Caco-2 (cell line): ENCODE data around the gene ENO2. TPM values are rescaled to one million over a fixed set of nuclear protein-coding genes. Genes with fewer than 3 reads are reported as not detected.

ENCODE experiments used
- BruUV-seq: library from RNA; stranded (reverse); fragments of 400-500 nt; replicated peaks from 2 replicates; lab custom pipeline; 2021; lab: Mats Ljungman, UMichigan
- CTCF ChIA-PET: fragments of 300-600 bp; sonication (Branson Sonifier 250); formaldehyde crosslinking; loops from one replicate; lab custom pipeline; 2022; ENCODE audit warnings: antibody characterized with exemption; lab: Charles Lee
- POLR2A ChIA-PET: fragments of 300-600 bp; sonication (Branson Sonifier 250); formaldehyde crosslinking; loops from one replicate; lab custom pipeline; 2022; ENCODE audit warnings: antibody characterized with exemption; lab: Charles Lee
- DNase-seq, 2 experiments: peaks; one replicate each; pipeline versions ENCODE4 v3.0.0 to v3.0.0-alpha.2; 2020 to 2022
- H3K27me3 ChIP-seq: replicated peaks from 2 replicates; pipeline ENCODE4 v1.6.0; 2011; ENCODE audit warnings: low read length; ENCODE audit not compliant: control insufficient read depth, insufficient read depth
- H3K36me3 ChIP-seq: 2 replicates; pipeline ENCODE4 v1.5.1; 2011; ENCODE audit warnings: low read length; ENCODE audit not compliant: control insufficient read depth, insufficient read depth
- H3K4me1 ChIP-seq: fragments of 250-450 bp; sonication (Bioruptor Pico); 2 replicates; pipeline ENCODE4 v1.5.1; 2020; ENCODE audit warnings: mild to moderate bottlenecking
- H3K4me3 ChIP-seq: 2 replicates; pipeline ENCODE4 v1.5.1; 2011; ENCODE audit warnings: low read depth, mild to moderate bottlenecking, control low read depth, low read length
- H3K9me3 ChIP-seq: fragments of 250-450 bp; sonication (Bioruptor Pico); 2 replicates; pipeline ENCODE4 v1.5.1; 2020; ENCODE audit warnings: mild to moderate bottlenecking, moderate library complexity
- H3K27ac Mint-ChIP-seq: one replicate; pipeline ENCODE4 v1.8.0; 2022; ENCODE audit warnings: mixed read lengths; ENCODE audit not compliant: unreplicated experiment
- H3K27me3 Mint-ChIP-seq: one replicate; pipeline ENCODE4 v1.8.0; 2022; ENCODE audit warnings: mixed read lengths; ENCODE audit not compliant: insufficient read depth, unreplicated experiment
- H3K36me3 Mint-ChIP-seq: one replicate; pipeline ENCODE4 v1.8.0; 2022; ENCODE audit warnings: mild to moderate bottlenecking, mixed read lengths; ENCODE audit not compliant: insufficient read depth, unreplicated experiment
- H3K4me1 Mint-ChIP-seq: one replicate; pipeline ENCODE4 v1.8.0; 2022; ENCODE audit warnings: low read depth, mixed read lengths; ENCODE audit not compliant: unreplicated experiment
- H3K4me3 Mint-ChIP-seq: one replicate; pipeline ENCODE4 v1.8.0; 2022; ENCODE audit warnings: mild to moderate bottlenecking, moderate library complexity, mixed read lengths; ENCODE audit not compliant: unreplicated experiment
- H3K9me3 Mint-ChIP-seq: one replicate; pipeline ENCODE4 v1.8.0; 2022; ENCODE audit warnings: mixed read lengths; ENCODE audit not compliant: unreplicated experiment
- intact Hi-C: fragments of 100-400 bp; cut with micrococcal nuclease; formaldehyde crosslinking; loops from one replicate; pipeline ENCODE4 v1.10.0; 2022; ENCODE audit not compliant: unreplicated experiment
- total RNA-seq: library from RNA; stranded (reverse); gene quantifications from 2 replicates; pipeline ENCODE4 v1.2.3, GENCODE V29; 2022
- TF ChIP-seq, protein P1 (sequence below), 2 experiments: fragments of 200-600 bp in 1 of 2; IDR thresholded peaks; 1 replicate in 1 of 2; 2 replicates in 1 of 2; pipeline versions ENCODE4 v1.5.1 to v1.8.0; 2011 to 2022; ENCODE audit warnings: antibody characterized with exemption in 1 of 2, control low read depth in 1 of 2, inconsistent platforms in 1 of 2, low read depth in 1 of 2, low read length in 1 of 2, mild to moderate bottlenecking in 1 of 2, moderate library complexity in 1 of 2; ENCODE audit not compliant: insufficient read depth in 1 of 2, severe bottlenecking in 1 of 2, unreplicated experiment in 1 of 2

Gene ENO2
- total RNA-seq, 1 experiment from 2014 or later = 23.2 TPM

GRCh38 chr12:6921996-6922946 lies 7.9 kb downstream of the ENO2 start:
- TF ChIP-seq, protein P1, sequence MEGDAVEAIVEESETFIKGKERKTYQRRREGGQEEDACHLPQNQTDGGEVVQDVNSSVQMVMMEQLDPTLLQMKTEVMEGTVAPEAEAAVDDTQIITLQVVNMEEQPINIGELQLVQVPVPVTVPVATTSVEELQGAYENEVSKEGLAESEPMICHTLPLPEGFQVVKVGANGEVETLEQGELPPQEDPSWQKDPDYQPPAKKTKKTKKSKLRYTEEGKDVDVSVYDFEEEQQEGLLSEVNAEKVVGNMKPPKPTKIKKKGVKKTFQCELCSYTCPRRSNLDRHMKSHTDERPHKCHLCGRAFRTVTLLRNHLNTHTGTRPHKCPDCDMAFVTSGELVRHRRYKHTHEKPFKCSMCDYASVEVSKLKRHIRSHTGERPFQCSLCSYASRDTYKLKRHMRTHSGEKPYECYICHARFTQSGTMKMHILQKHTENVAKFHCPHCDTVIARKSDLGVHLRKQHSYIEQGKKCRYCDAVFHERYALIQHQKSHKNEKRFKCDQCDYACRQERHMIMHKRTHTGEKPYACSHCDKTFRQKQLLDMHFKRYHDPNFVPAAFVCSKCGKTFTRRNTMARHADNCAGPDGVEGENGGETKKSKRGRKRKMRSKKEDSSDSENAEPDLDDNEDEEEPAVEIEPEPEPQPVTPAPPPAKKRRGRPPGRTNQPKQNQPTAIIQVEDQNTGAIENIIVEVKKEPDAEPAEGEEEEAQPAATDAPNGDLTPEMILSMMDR (IDR thresholded peaks at IDR 0.05; ENCODE audit: insufficient read depth in 1 of 2, low read depth in 1 of 2, low read length in 1 of 2, severe bottlenecking in 1 of 2, unreplicated experiment in 1 of 2) = no peak
- DNase-seq = peak in 1 of 2 experiments; percentile 47
- Histone ChIP-seq H3K36me3 (no peaks in the 10 kb centered on the region), H3K27me3 (no peaks in the 10 kb centered on the region), H3K4me3 (no peak overlapping the region), H3K4me1 (peaks cover 23% of the 10 kb centered on the region), H3K9me3 (no peaks in the 10 kb centered on the region)
- H3K9me3 Mint-ChIP-seq = no peaks in the 10 kb centered on the region
- POLR2A ChIA-PET = interaction anchor here (0.6 to 1.0 kb wide), 2 partner anchors 31 to 53 kb away, joined by 3 read pairs; no protein-coding TSS in a partner anchor
- intact Hi-C loops = no loop called here
- H3K27me3 Mint-ChIP-seq = no peaks in the 10 kb centered on the region
- BruUV-seq = no TSS peak
- peaks cover 6% of the 10 kb centered on the region for H3K36me3 Mint-ChIP-seq
- H3K27ac Mint-ChIP-seq = no peak overlapping the region
- CTCF ChIA-PET = interaction anchor here (0.6 to 1.4 kb wide), 3 partner anchors 15 to 1838 kb away, joined by 3 to 4 read pairs (median 3); partner anchors contain the start of gene SPSB2
- H3K4me1 Mint-ChIP-seq = peaks cover 30% of the 10 kb centered on the region
- H3K4me3 Mint-ChIP-seq = no peak overlapping the region

DNA sequence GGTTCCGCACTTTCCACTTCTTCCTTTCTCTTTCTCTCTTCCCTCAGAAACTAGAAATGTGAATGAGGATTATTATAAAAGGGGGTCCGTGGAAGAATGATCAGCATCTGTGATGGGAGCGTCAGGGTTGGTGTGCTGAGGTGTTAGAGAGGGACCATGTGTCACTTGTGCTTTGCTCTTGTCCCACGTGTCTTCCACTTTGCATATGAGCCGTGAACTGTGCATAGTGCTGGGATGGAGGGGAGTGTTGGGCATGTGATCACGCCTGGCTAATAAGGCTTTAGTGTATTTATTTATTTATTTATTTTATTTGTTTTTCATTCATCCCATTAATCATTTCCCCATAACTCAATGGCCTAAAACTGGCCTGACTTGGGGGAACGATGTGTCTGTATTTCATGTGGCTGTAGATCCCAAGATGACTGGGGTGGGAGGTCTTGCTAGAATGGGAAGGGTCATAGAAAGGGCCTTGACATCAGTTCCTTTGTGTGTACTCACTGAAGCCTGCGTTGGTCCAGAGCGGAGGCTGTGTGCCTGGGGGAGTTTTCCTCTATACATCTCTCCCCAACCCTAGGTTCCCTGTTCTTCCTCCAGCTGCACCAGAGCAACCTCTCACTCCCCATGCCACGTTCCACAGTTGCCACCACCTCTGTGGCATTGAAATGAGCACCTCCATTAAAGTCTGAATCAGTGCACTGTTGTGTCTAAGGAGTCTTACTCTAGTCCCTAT lies 8.8 kb downstream of the ENO2 start:
- POLR2A ChIA-PET = interaction anchor here (1.0 kb wide), 1 partner anchor 54 kb away, joined by 3 read pairs; no protein-coding TSS in a partner anchor
- Histone ChIP-seq H3K36me3 (no peaks in the 10 kb centered on the region), H3K4me3 (no peak overlapping the region), H3K4me1 (peaks cover 23% of the 10 kb centered on the region), H3K27me3 (no peaks in the 10 kb centered on the region), H3K9me3 (no peaks in the 10 kb centered on the region)
- no peaks in the 10 kb centered on the region for H3K27me3 Mint-ChIP-seq
- DNase-seq = no peak
- peaks cover 32% of the 10 kb centered on the region for H3K4me1 Mint-ChIP-seq
- H3K27ac Mint-ChIP-seq = no peak overlapping the region
- TF ChIP-seq, protein P1 (IDR thresholded peaks at IDR 0.05; ENCODE audit: insufficient read depth in 1 of 2, low read depth in 1 of 2, low read length in 1 of 2, severe bottlenecking in 1 of 2, unreplicated experiment in 1 of 2) = no peak
- CTCF ChIA-PET = interaction anchor here (1.4 kb wide), 1 partner anchor 14 kb away, joined by 3 read pairs; no protein-coding TSS in a partner anchor
- peaks cover 6% of the 10 kb centered on the region for H3K36me3 Mint-ChIP-seq
- H3K9me3 Mint-ChIP-seq = no peaks in the 10 kb centered on the region
- BruUV-seq = TSS peak; percentile 72
- intact Hi-C loops = no loop called here
- no peak overlapping the region for H3K4me3 Mint-ChIP-seq

GRCh38 chr12:6923851-6924250 lies 9.5 kb downstream of the ENO2 start:
- ChIA-PET CTCF (interaction anchor here (1.0 to 3.1 kb wide), 3 partner anchors 11 to 55 kb away, joined by 3 to 23 read pairs (median 3); no protein-coding TSS in a partner anchor), POLR2A (interaction anchor here (0.9 kb wide), 1 partner anchor 57 kb away, joined by 3 read pairs; no protein-coding TSS in a partner anchor)
- Mint-ChIP-seq H3K27ac (no peak overlapping the region), H3K9me3 (no peaks in the 10 kb centered on the region), H3K36me3 (peaks cover 11% of the 10 kb centered on the region), H3K27me3 (no peaks in the 10 kb centered on the region), H3K4me3 (no peak overlapping the region), H3K4me1 (peaks cover 37% of the 10 kb centered on the region)
- Histone ChIP-seq H3K36me3 (no peaks in the 10 kb centered on the region), H3K4me3 (no peak overlapping the region), H3K9me3 (no peaks in the 10 kb centered on the region), H3K4me1 (peaks cover 23% of the 10 kb centered on the region), H3K27me3 (no peaks in the 10 kb centered on the region)
- intact Hi-C loops = loop anchor here (1.0 to 2.0 kb wide), 4 partner anchors 14 to 55 kb away; partner anchors contain the start of gene C12orf57
- TF ChIP-seq, protein P1 (IDR thresholded peaks at IDR 0.05; ENCODE audit: insufficient read depth in 1 of 2, low read depth in 1 of 2, low read length in 1 of 2, severe bottlenecking in 1 of 2, unreplicated experiment in 1 of 2) = no peak
- BruUV-seq = no TSS peak
- no peak for DNase-seq
